GM18867 (cell line): ENCODE results near the gene TENT5C.

Experiments
- ATAC-seq: cut with Tn5 transposase; IDR thresholded peaks from one replicate; pipeline ENCODE4 v1.9.1; 2021; ENCODE audit warnings: mild to moderate bottlenecking, moderate library complexity; ENCODE audit not compliant: unreplicated experiment

The TENT5C gene

DNA sequence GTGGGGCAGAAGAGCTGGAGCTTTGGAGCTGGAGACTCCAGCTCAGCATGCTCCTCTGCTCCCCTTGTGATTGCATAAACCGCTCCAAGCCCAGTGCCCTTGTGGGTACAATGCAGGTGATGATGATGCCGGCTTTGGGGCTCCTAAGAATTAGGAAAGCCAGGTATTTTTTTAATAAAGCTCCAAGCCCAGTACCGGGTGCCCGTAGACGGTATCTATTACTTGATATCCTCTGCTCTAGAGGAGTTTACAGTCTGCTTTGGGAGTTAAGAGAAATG, 27.2 kb downstream of the TENT5C start:
- no peak for ATAC-seq

DNA sequence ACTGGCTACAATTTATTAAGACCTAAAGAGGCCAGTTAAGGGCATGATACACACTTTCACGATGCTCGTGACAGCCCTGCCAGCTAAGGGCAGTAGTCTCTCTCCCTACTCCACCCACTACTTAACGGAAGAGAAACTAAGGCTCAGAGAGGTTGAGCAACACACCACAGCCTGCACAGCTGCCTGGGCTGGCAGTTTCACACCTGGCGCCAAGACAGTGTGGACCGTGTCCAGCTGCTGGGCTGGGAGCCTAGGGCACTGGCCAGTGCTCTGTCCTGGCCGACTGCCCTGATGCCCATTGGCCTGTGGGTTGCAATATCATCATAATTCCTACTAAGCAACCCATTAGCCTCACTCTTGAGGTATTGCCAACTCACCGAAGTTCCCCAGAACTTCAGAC, 27.6 kb downstream of the TENT5C start:
- ATAC-seq: peak; percentile 45

DNA sequence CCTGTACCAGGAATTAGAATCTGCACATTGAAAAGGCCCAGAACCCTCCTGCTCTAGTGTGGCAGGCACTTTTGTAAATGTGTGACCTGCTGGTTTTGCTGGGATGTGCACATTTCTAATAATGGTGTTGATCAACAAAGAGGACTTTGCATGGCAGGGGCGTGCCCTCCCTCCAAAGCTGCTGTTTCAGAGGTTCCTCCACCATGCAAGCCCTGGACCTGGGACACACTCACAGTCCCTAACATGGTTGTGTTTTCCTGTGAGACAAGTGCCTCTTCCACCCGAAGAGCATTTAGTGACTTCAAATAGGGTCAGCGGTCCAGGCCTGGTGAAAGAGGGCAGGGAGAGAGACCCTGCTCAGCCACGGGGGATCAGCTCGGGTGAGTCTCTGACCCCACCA, 28.1 kb downstream of the TENT5C start:
- ATAC-seq: no peak

DNA sequence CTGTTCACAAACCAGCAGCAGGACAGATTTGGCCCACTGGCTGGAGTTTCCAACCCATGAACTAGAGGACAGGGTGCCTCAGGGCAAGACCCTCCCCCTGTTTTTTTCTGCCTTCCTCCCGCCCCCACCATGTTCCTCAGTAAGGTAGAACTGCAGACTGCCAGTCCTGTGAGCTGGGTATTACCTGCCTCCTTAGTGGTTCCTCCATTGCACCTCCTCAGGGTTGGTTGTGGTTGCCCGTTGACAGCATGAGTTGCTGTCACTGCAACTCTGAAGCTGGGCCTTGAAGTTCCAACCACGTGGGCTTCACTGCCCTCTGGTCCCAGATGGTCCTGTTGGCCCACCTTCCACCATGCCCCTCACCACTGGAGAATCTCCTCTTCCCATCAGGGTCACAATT, 28.8 kb downstream of the TENT5C start:
- ATAC-seq: no peak

DNA sequence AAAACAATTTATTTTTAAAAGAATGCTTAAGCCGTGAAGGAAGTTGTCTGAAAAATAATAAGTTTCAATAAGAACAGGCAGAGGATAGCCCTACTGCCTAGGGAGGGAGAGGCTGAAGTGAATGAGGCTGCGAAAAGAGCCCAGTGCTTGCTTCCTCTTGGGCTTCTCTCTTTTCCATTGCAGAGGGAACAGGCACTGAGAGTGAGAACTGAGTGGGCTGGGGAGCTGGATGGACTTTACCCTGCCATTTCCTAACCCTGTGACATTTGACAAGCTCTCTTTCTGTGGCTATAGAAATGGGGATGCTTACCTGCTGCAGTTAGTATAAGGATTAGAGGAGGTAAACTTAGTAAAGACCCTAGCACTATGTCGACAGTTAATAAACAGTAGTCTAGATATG, 30.0 kb downstream of the TENT5C start:
- ATAC-seq: no peak

DNA sequence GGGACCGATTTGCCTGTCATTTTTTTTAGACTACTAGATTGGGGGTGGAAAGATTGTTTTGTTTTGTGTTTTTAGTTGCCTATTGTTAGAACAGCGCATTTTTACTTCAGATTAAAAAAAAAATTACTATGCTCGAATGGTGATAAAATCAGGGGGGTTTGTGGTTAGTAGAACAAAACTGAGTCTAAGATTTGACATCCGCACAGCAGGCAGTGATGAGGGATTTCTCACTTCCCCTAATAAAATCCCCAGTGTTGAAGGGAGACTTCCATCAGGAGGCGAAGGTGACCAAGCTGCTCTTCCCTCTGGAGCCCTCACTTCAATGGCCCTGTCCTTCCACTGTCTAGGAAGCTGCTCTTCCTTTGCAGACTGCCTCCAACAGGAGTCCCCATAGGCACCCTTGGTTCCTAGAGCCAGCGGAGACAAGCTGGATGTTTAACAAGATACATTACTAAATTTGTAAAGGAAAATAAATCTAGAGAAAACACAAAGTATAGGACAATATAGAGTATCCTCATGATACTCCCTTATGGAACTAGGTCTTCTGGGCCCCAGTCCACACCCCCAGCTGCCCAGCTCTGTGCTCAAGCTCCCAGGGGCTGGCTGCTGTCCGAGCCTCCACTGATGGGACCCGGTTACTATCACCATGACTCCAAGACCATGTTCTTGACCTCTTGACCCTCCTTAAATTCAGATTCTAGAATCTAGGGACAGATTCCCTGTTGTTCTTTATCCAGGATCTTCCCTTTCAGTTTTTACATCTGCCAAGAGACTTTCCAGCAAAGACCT, 31.0 kb downstream of the TENT5C start:
- no peak for ATAC-seq

DNA sequence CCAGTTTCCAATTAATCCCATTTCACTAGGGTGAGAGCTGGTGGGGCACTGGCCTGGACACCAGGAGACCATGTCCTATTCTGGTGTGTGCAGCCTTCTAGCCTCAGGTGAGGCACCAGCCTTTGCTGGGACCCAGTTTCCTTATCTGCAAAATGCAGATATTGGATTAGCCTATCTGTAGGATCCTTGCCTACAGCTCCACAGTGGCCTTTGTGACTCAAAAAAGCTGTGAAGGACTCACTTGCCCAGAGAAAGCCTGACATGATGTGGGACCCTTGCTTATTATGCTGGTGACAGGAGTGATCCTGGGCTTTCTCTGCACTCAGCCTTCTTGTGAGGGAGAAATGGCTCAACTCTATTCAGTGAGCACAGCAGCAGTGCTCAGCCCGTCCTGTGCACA, 32.3 kb downstream of the TENT5C start:
- ATAC-seq: no peak

DNA sequence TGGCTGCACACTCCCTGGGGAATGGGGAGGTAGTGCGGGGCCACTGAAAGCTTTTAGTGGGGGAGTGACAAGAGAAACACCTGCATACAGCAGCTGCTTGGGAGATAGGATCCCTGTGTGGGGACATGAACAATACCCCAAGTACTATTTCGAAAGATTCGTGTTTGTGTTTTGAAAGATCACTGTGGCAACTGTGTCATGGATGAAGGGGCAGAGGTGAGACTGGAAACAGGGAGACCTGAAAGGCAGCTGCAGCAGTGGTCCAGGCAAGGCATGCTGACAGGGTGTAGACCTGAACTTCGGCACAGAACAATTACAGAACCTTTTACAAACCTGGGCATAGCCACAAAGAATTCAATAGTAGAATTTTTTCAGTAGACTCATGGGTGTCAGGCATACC, 32.9 kb downstream of the TENT5C start:
- ATAC-seq: no peak

DNA sequence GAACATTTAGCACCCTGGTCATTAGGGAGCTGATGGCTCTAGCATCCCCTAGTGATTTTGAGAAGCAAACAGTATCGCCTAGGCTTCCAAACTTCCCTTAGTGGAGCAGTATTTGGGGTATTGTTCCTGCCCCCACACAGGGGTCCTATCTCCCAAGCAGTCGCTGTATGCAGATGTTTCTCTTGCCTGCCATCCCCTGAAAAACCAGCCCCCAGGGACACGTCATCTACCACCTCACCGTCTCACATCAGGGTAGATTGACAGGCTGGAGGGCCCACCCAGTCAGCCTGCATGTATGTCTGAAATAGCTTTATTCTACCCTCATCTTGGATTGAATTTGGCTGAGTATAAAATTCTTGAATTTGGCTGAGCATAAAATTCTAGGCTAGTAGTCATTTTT, 33.9 kb downstream of the TENT5C start:
- no peak for ATAC-seq

DNA sequence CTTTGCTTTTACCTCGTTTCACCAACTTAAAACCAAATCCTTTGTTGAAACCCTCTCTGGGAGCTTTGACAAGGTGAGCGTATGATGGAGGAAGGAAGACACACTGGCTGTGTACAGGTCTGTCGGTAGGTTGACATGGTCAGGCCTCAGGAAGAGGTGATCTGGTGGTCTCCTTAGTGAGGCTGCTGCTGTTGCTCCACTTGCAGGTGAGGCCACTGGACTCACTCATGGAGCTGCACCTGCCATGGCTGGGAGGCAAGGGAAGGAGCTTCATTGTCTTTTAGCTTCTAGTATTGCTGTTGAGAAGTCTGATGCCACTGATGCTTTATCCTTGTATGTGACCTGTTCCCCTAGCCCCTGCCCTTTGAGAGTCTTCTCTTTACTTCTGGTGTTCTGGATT, 35.7 kb downstream of the TENT5C start:
- no peak for ATAC-seq

DNA sequence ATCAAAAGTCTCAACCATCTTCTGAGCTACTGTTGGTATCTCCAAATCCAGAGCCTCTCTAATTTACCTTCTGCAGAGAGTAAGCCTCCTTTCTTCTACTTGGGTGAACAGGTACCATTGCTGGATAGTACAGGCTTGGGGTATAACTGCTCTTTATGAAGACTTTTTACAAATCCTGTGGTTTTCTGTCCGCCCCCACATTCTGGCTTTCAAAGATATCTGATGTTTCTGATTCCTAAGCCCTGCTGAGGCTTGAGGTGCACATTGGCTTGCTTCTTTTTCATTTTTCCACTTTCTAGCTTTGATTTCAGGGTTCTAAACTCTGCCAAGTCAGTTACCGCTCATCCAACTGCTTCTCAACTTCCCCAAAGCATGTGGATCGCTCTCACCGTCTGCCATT, 37.1 kb downstream of the TENT5C start:
- no peak for ATAC-seq

DNA sequence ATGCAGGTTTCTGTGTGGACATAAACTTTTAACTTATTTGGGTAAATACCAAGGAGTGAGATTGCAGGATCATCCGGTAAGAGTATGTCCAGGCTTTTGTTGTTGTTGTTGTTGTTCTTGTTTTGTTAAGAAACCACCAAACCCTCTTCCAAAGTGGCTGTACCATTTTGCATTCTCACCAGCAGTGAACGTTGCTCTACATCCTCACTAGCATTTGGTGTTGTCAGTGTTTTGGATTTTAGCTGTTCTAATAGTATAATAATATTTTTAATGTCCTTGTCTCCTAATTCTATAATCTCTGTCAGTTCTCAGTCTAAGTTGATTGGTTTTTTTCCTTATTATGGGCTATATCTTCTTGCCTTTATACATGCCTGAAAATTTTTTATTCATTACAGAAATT, 37.8 kb downstream of the TENT5C start:
- ATAC-seq: no peak

DNA sequence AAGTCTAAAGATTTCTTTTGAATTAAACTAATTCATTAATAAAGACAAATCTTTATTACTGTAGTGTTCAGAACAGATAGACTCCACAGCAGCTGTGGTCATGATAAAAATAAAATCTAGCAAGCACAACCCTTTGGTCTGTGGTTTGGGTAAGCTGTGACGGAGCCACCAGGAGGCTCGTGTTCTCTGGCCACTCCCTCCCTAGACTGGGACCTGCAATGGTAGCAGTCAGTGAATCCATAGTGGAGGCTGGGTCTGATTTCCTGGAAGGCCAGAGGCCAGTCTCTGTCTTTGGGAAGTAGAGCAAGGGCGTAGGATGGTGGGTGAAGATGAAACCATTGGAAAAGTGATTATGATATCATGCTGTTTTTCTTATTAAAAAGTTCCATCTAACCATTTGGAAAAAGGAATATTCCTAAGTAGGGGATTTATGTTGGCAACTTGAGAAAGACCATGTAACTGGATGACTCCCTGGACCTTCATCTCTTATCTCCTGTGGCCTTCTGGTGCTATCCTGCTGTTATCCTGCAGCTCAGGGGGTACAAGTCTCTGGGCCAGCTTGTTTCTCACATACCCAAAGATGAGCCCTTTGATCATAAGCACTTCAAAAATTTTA, 39.0 kb downstream of the TENT5C start:
- ATAC-seq: peak; percentile 93

DNA sequence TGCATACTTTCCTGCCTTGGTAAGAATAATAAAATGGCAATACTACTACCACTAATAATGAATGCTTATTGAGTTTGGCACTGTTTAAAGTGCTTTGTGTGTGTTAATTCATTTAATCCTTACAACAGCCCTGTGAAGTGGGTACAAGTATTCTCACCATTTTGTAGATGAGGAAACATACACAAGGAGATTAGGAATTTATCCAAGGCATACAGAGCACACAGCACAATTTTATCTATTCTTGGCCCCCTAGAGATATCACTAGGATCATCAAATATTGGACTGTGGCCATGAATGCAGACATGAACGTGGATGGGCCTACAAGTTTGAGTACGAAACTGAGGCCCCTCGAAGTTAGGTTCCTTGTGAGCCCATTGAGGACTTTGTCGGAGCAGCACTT, 39.5 kb downstream of the TENT5C start:
- no peak for ATAC-seq

DNA sequence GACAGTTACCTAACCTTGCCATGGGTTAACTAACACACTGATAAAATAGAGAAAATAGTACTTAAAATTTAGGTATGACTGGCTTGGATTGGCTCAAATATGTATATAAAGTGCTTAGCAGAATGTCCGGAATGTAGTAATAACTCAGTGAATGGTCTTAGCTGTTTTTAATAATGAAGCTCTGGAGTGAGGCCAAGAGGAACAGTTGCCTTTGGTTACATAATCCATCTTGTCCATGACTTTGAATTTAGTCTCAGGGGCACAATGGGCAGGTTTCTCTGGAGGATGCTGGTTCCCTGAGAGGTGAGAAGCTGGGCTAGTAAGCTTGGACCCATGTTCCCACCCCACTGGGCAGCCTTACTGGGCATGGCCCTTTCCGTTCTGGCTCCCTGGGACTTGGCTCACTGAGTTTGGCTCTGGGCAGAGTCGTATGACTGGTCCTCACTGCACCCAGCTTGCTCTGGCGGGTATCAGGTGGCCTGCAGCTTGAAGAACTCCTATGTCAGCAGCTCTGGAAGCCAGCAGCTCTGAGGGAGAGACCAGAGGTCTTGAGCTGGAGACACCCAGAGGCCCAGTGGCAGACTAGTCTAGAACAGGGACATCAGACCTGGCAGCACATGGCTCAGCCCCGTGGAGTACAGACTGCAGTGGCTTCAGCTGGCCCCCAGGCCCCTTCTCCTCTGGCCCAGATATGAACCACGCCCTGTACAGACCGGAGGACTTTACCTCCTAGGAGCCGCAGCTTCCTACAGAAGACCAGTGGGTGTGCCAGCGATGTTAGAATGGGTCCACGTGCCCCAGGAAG, 40.4 kb downstream of the TENT5C start:
- ATAC-seq: no peak

DNA sequence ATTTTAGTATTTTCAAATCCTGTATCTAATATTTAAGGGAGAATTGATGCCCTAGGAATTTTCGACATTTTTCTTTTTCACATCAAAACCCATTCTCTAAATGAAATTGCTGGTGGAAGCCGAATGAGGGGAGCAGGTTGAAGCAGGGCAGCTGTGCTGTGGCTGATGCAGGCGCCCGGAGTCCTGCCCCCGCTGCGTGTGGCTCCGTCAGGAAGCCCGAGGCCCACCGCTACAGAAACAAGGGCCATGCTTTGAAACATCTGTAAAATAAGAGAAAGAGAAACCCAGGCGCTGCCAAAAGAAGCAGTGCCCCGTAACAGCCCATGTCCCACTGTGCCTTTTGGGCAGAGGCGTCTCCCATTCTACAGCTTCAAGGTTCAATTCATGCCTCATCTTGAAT, 41.1 kb downstream of the TENT5C start:
- no peak for ATAC-seq

DNA sequence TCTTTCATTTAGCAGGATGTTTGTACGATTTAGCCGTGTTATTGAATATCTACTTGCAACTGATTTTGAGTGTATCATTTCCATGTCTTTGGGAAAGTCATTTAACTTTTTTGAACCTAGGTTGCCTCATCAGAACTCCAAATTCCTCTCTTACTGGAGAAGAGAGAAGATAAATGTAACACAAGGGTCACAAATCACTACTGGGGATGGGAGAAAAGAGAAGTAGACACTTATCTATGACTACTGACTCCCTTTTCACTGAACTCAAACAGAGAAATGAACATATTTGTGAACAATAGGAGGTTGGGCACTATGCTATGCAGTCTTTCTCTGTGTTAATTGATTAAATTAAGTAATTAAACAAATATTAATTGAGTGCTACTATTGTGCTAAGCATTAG, 42.2 kb downstream of the TENT5C start:
- no peak for ATAC-seq

DNA sequence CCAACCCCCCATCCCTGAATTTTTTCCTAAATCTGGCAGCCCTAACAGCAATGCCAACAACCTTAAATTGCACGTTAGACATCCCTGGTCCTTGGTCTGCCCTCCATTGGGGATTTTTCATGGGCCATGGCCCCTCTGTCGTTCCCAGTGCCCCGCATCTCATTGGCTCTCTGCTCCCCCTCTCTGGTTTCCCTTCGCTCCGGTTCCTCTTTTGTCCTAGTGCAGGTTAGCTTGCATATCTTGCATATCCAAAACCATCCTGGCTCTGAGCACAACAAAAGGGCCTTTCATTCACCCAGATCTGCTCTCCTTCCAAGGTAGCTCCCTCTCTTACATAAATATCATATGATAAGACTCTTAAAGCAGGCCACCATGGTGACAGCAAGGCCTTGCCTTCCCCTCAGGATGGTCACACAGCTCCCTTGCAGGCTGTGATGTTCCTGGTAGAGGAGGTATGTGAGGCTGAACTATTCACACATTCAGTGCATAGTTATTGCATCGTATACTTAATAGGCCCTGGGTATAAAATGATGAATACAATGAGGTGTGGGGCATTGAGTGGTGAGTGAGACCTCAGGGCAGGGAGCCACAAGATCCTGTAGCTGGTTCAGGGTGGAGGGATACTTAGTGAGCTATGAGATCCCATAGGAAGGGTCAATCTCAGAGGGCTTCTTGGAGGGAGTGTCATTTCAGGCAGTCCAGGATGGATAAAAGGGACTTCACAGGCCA, 45.2 kb downstream of the TENT5C start:
- ATAC-seq: no peak

DNA sequence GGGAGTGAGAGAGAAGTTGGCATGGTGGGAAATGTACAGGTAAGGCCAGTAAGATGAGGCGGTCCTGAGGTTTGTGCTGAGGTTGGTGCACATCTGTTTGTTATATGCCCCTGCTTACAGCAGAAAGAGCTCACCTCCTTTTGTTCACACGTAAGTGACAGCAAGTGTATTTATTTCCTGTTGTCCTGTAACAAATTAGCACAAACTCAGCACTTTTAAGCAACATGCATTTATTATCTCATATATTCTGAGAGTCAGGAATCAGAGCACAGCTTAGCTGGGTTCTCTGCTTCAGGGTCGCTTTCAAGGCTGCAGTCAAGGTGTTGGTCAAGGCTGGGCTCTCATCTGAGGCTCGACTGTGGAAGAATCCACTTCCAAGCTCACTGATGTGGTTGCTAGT, 45.8 kb downstream of the TENT5C start:
- ATAC-seq: no peak

DNA sequence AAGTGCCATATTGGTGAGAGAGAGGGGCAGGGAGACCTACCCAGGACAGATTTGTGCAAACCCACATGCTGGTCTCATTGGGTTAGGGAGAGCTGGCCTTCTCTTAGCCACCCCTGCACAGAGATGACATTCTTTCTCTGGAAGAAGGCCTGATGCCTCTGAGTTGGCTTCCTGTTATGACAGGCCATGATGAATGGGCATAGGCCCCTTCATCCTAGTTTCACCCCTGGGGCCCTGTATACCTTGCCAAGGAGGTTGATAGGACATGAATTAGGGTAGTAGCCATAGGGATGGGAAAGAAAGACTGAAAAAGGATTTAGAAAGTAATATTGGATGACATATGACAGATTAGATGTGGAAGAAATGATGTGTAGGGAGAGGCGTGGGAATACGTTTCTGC, 46.6 kb downstream of the TENT5C start:
- ATAC-seq: no peak

DNA sequence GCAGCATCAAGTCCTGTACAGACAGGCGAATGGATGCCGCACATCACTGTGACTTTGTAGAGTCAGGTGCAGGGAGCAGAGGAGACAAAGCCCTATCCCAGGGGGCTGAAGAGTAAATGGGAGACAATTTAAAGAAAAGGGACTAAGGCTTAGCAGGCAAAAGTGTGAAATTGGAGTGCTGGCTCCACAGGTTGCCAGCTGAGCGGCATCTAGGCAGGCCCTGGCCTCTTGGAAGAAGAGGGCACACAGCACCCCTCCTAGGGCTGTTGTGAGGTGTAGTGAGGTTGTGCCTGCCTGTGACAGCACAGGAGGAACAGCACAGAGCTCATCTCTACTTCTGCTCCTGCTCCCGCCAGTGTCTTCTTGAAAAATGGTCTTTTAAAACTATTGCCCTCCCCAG, 47.3 kb downstream of the TENT5C start:
- no peak for ATAC-seq
